ENCODE measurements around the gene LDLRAD3. TPM values are rescaled to one million over a fixed set of nuclear protein-coding genes. Genes with fewer than 3 reads are reported as not detected.

Gene LDLRAD3
- total RNA-seq (2022): 39.2 and 55.7 TPM in 2 replicates
- Bru-seq, nascent RNA: percentile 87 among the genes with signal in this experiment
- BruChase-seq, experiment 1, labeled RNA remaining after a 6-hour chase: percentile 75 among the genes with signal in this experiment
- percentile 82 among the genes with signal in this experiment for BruChase-seq, experiment 2, labeled RNA remaining after a 2-hour chase
- long read RNA-seq, transcript LDLRAD3-201 (6 exons, 3,798 nt): major isoform, 137 of 213 reads
- long read RNA-seq, partial matches to known transcripts: 20 of 213 reads
- long read RNA-seq, other reads (novel, unspliced or antisense): 52 of 213 reads

- no peak for TF ChIP-seq CTCF (IDR thresholded peaks at IDR 0.05; ENCODE audit: unreplicated experiment)
- Mint-ChIP-seq H3K4me1 (ENCODE audit: insufficient read depth, unreplicated experiment) (peaks cover 37% of the 10 kb centered on the region), H3K27ac (ENCODE audit: low read depth, unreplicated experiment) (peak within 1 kb of the TSS; percentile 73), H3K4me3 (ENCODE audit: unreplicated experiment) (peak within 1 kb of the TSS; percentile 93), H3K27me3 (ENCODE audit: insufficient read depth, unreplicated experiment) (no peaks in the 10 kb centered on the region), H3K9me3 (ENCODE audit: unreplicated experiment) (no peaks in the 10 kb centered on the region), H3K36me3 (ENCODE audit: insufficient read depth, unreplicated experiment) (no peaks in the 10 kb centered on the region)
- intact Hi-C loops (cut with micrococcal nuclease): loop anchor here (2.0 to 5.0 kb wide), 4 partner anchors 65 to 327 kb away; partner anchors contain the start of gene FJX1
- BruUV-seq (replicated peaks): no TSS peak
- CTCF ChIA-PET: interaction anchor here (0.6 to 1.8 kb wide), 3 partner anchors 62 to 123 kb away, joined by 3 to 8 read pairs (median 4); no protein-coding TSS in a partner anchor
- POLR2A ChIA-PET: interaction anchor here (0.6 to 3.5 kb wide), 13 partner anchors 8 to 324 kb away, joined by 3 to 20 read pairs (median 4); no protein-coding TSS in a partner anchor
- peak; percentile 86 for DNase-seq (ENCODE audit: unreplicated experiment)
Measured at GRCh38 chr11:35943713-35944502, at the start of gene LDLRAD3. Gene LDLRAD3, plus strand, starts transcription at chr11:35944062. Its CDS starts 37 bp downstream, at chr11:35944099.

GRCh38 chr11:35897019-35897418 is 46.8 kb upstream of the LDLRAD3 start:
- Mint-ChIP-seq H3K4me3 (ENCODE audit: unreplicated experiment) (no peak overlapping the region), H3K36me3 (ENCODE audit: insufficient read depth, unreplicated experiment) (no peaks in the 10 kb centered on the region), H3K4me1 (ENCODE audit: insufficient read depth, unreplicated experiment) (peaks cover 28% of the 10 kb centered on the region), H3K9me3 (ENCODE audit: unreplicated experiment) (peaks cover 8% of the 10 kb centered on the region), H3K27me3 (ENCODE audit: insufficient read depth, unreplicated experiment) (no peaks in the 10 kb centered on the region), H3K27ac (ENCODE audit: low read depth, unreplicated experiment) (peak overlapping the region; percentile 14)
- TF ChIP-seq CTCF (IDR thresholded peaks at IDR 0.05; ENCODE audit: unreplicated experiment): no peak
- intact Hi-C loops (cut with micrococcal nuclease): no loop called here
- no peak for DNase-seq (ENCODE audit: unreplicated experiment)
- no TSS peak for BruUV-seq (replicated peaks)
- ChIA-PET POLR2A (interaction anchor here (0.7 to 1.2 kb wide), 2 partner anchors 9 to 18 kb away, joined by 3 read pairs; no protein-coding TSS in a partner anchor), CTCF (interaction anchor here (1.1 to 1.2 kb wide), 2 partner anchors 9 to 75 kb away, joined by 3 to 4 read pairs; no protein-coding TSS in a partner anchor)

GRCh38 chr11:35902961-35903360 is 40.9 kb upstream of the LDLRAD3 start:
- TF ChIP-seq CTCF (IDR thresholded peaks at IDR 0.05; ENCODE audit: unreplicated experiment): no peak
- Mint-ChIP-seq H3K36me3 (ENCODE audit: insufficient read depth, unreplicated experiment) (no peaks in the 10 kb centered on the region), H3K27me3 (ENCODE audit: insufficient read depth, unreplicated experiment) (no peaks in the 10 kb centered on the region), H3K9me3 (ENCODE audit: unreplicated experiment) (peaks cover 8% of the 10 kb centered on the region), H3K4me1 (ENCODE audit: insufficient read depth, unreplicated experiment) (peaks cover 20% of the 10 kb centered on the region), H3K4me3 (ENCODE audit: unreplicated experiment) (no peak overlapping the region), H3K27ac (ENCODE audit: low read depth, unreplicated experiment) (no peak overlapping the region)
- intact Hi-C loops (cut with micrococcal nuclease): no loop called here
- no TSS peak for BruUV-seq (replicated peaks)
- CTCF ChIA-PET: interaction anchor here (0.6 to 0.7 kb wide), 2 partner anchors 63 to 440 kb away, joined by 3 read pairs; no protein-coding TSS in a partner anchor
- POLR2A ChIA-PET: interaction anchor here (0.6 kb wide), 1 partner anchor 1029 kb away, joined by 3 read pairs; no protein-coding TSS in a partner anchor
- no peak for DNase-seq (ENCODE audit: unreplicated experiment)
